ENCODE results near the gene FABP6. TPM values are rescaled to one million over a fixed set of nuclear protein-coding genes. Genes with fewer than 3 reads are reported as not detected.

Gene FABP6
- total RNA-seq, 1 donor: not detected

GRCh38 chr5:160250826-160251225 is 21.5 kb downstream of the FABP6 start:
- DNase-seq (ENCODE audit: insufficient read length, low spot score, missing footprints): no peak
- TF ChIP-seq CTCF (IDR thresholded peaks at IDR 0.05; ENCODE audit: extremely low read depth, low read depth, low read length): no peak
- no peaks in the 10 kb centered on the region for H3K27me3 ChIP-seq (ENCODE audit: insufficient read depth, low read length)
- no peaks in the 10 kb centered on the region for H3K9me3 ChIP-seq (ENCODE audit: low read depth, low read length)
- no peak overlapping the region for H3K4me2 ChIP-seq (ENCODE audit: insufficient read depth, low read length)
- no peak overlapping the region for H2AFZ ChIP-seq (ENCODE audit: low read length)
- H3K27ac ChIP-seq (ENCODE audit: low read depth, low read length): no peak overlapping the region
- H3K36me3 ChIP-seq (ENCODE audit: insufficient read depth, low read length): no peaks in the 10 kb centered on the region
- H4K20me1 ChIP-seq (ENCODE audit: insufficient read depth, low read length): no peaks in the 10 kb centered on the region
- no peak overlapping the region for H3K4me3 ChIP-seq (ENCODE audit: insufficient read depth, low read length)
- no peaks in the 10 kb centered on the region for H3K79me2 ChIP-seq (ENCODE audit: insufficient read depth, low read length)
- H3K4me1 ChIP-seq (ENCODE audit: insufficient read depth, low read length): no peaks in the 10 kb centered on the region

GRCh38 chr5:160251406-160252155 is 22.3 kb downstream of the FABP6 start:
- H3K27ac ChIP-seq (ENCODE audit: low read depth, low read length): no peak overlapping the region
- H4K20me1 ChIP-seq (ENCODE audit: insufficient read depth, low read length): no peaks in the 10 kb centered on the region
- DNase-seq (ENCODE audit: insufficient read length, low spot score, missing footprints): no peak
- H3K79me2 ChIP-seq (ENCODE audit: insufficient read depth, low read length): no peaks in the 10 kb centered on the region
- H3K27me3 ChIP-seq (ENCODE audit: insufficient read depth, low read length): no peaks in the 10 kb centered on the region
- no peaks in the 10 kb centered on the region for H3K9me3 ChIP-seq (ENCODE audit: low read depth, low read length)
- H2AFZ ChIP-seq (ENCODE audit: low read length): no peak overlapping the region
- no peak for TF ChIP-seq CTCF (IDR thresholded peaks at IDR 0.05; ENCODE audit: extremely low read depth, low read depth, low read length)
- no peak overlapping the region for H3K4me3 ChIP-seq (ENCODE audit: insufficient read depth, low read length)
- H3K4me1 ChIP-seq (ENCODE audit: insufficient read depth, low read length): no peaks in the 10 kb centered on the region
- no peak overlapping the region for H3K4me2 ChIP-seq (ENCODE audit: insufficient read depth, low read length)
- H3K36me3 ChIP-seq (ENCODE audit: insufficient read depth, low read length): no peaks in the 10 kb centered on the region

- H4K20me1 ChIP-seq (ENCODE audit: insufficient read depth, low read length): no peaks in the 10 kb centered on the region
- H3K36me3 ChIP-seq (ENCODE audit: insufficient read depth, low read length): no peaks in the 10 kb centered on the region
- no peaks in the 10 kb centered on the region for H3K4me1 ChIP-seq (ENCODE audit: insufficient read depth, low read length)
- H3K79me2 ChIP-seq (ENCODE audit: insufficient read depth, low read length): no peaks in the 10 kb centered on the region
- no peak for DNase-seq (ENCODE audit: insufficient read length, low spot score, missing footprints)
- H3K4me3 ChIP-seq (ENCODE audit: insufficient read depth, low read length): no peak overlapping the region
- H2AFZ ChIP-seq (ENCODE audit: low read length): no peak overlapping the region
- no peak overlapping the region for H3K27ac ChIP-seq (ENCODE audit: low read depth, low read length)
- H3K9me3 ChIP-seq (ENCODE audit: low read depth, low read length): no peaks in the 10 kb centered on the region
- no peak for TF ChIP-seq CTCF (IDR thresholded peaks at IDR 0.05; ENCODE audit: extremely low read depth, low read depth, low read length)
- H3K27me3 ChIP-seq (ENCODE audit: insufficient read depth, low read length): no peaks in the 10 kb centered on the region
- H3K4me2 ChIP-seq (ENCODE audit: insufficient read depth, low read length): no peak overlapping the region
Measured at GRCh38 chr5:160252916-160253315, 23.6 kb downstream of the FABP6 start.

GRCh38 chr5:160253441-160253840 is 24.1 kb downstream of the FABP6 start:
- TF ChIP-seq CTCF (IDR thresholded peaks at IDR 0.05; ENCODE audit: extremely low read depth, low read depth, low read length): no peak
- Histone ChIP-seq H3K36me3 (ENCODE audit: insufficient read depth, low read length) (no peaks in the 10 kb centered on the region), H3K27me3 (ENCODE audit: insufficient read depth, low read length) (no peaks in the 10 kb centered on the region)

More at GRCh38 chr5:160253441-160253840, 24.1 kb downstream of the FABP6 start:
- no peak overlapping the region for H3K4me2 ChIP-seq (ENCODE audit: insufficient read depth, low read length)
- no peak overlapping the region for H3K27ac ChIP-seq (ENCODE audit: low read depth, low read length)
- no peaks in the 10 kb centered on the region for H3K9me3 ChIP-seq (ENCODE audit: low read depth, low read length)
- no peak overlapping the region for H2AFZ ChIP-seq (ENCODE audit: low read length)
- H4K20me1 ChIP-seq (ENCODE audit: insufficient read depth, low read length): no peaks in the 10 kb centered on the region
- H3K4me3 ChIP-seq (ENCODE audit: insufficient read depth, low read length): no peak overlapping the region
- no peak for DNase-seq (ENCODE audit: insufficient read length, low spot score, missing footprints)
- no peaks in the 10 kb centered on the region for H3K79me2 ChIP-seq (ENCODE audit: insufficient read depth, low read length)
- no peaks in the 10 kb centered on the region for H3K4me1 ChIP-seq (ENCODE audit: insufficient read depth, low read length)

Measured in osteoblast (primary cell).